22Rv1 (cell line): Measurements from ENCODE around the gene HBA2.

Experiments used
- ZFX ChIP-seq: fragments of 450-650 bp; IDR thresholded peaks from 2 replicates; pipeline ENCODE4 v1.6.1; 2017; ENCODE audit warnings: antibody characterized with exemption, borderline replicate concordance
- TF ChIP-seq, protein P1 (sequence below): fragments of 450-650 bp; IDR thresholded peaks from 2 replicates; pipeline ENCODE4 v1.5.1; 2017; ENCODE audit warnings: mild to moderate bottlenecking

- TF ChIP-seq, protein P1, sequence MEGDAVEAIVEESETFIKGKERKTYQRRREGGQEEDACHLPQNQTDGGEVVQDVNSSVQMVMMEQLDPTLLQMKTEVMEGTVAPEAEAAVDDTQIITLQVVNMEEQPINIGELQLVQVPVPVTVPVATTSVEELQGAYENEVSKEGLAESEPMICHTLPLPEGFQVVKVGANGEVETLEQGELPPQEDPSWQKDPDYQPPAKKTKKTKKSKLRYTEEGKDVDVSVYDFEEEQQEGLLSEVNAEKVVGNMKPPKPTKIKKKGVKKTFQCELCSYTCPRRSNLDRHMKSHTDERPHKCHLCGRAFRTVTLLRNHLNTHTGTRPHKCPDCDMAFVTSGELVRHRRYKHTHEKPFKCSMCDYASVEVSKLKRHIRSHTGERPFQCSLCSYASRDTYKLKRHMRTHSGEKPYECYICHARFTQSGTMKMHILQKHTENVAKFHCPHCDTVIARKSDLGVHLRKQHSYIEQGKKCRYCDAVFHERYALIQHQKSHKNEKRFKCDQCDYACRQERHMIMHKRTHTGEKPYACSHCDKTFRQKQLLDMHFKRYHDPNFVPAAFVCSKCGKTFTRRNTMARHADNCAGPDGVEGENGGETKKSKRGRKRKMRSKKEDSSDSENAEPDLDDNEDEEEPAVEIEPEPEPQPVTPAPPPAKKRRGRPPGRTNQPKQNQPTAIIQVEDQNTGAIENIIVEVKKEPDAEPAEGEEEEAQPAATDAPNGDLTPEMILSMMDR, result no peak
- TF ChIP-seq ZFX, result no peak
These were observed 4.3 kb upstream of the HBA2 start for GRCh38 chr16:168424-168823.
